GM23338 (cell line): Measurements from ENCODE around the gene ARHGEF16. TPM values are rescaled to one million over a fixed set of nuclear protein-coding genes. Genes with fewer than 3 reads are reported as not detected.

Experiments used
- ATAC-seq: fragments of 200-7000 bp; cut with Tn5 transposase; 3 replicates; pipeline ENCODE4 v1.9.1; 2020
- DNase-seq: peaks from one replicate; pipeline ENCODE4 v3.0.0-alpha.2; 2015; ENCODE audit warnings: low spot score
- H2AFZ ChIP-seq: fragments of 200-600 bp; sonication (generic); 2 replicates; pipeline ENCODE4 v1.8.0; 2016; ENCODE audit warnings: antibody characterized with exemption, mild to moderate bottlenecking, moderate library complexity
- H3F3A ChIP-seq: fragments of 200-600 bp; sonication (generic); replicated peaks from 2 replicates; pipeline ENCODE4 v1.8.0; 2017; ENCODE audit warnings: antibody characterized with exemption, mixed run types, low read depth
- H3K27ac ChIP-seq: fragments of 200-600 bp; sonication (generic); 2 replicates; pipeline ENCODE4 v1.6.1; 2016; ENCODE audit warnings: low read depth
- H3K27me3 ChIP-seq: fragments of 200-600 bp; sonication (generic); 2 replicates; pipeline ENCODE4 v1.8.0; 2016; ENCODE audit warnings: mild to moderate bottlenecking, mixed run types, moderate library complexity; ENCODE audit not compliant: insufficient read depth
- H3K36me3 ChIP-seq: fragments of 200-600 bp; sonication (generic); 2 replicates; pipeline ENCODE4 v1.8.0; 2016; ENCODE audit warnings: mild to moderate bottlenecking; ENCODE audit not compliant: insufficient read depth
- H3K4me1 ChIP-seq: fragments of 200-600 bp; sonication (generic); 2 replicates; pipeline ENCODE4 v1.8.0; 2016; ENCODE audit warnings: mild to moderate bottlenecking, moderate library complexity; ENCODE audit not compliant: insufficient read depth
- H3K4me2 ChIP-seq: fragments of 200-600 bp; sonication (generic); 2 replicates; pipeline ENCODE4 v1.7.1; 2017; ENCODE audit warnings: mixed run types
- H3K4me3 ChIP-seq: fragments of 200-600 bp; sonication (generic); 2 replicates; pipeline ENCODE4 v1.6.1; 2016; ENCODE audit warnings: mixed run types
- H3K79me2 ChIP-seq: fragments of 200-600 bp; sonication (generic); replicated peaks from 2 replicates; pipeline ENCODE4 v1.8.0; 2017; ENCODE audit warnings: mild to moderate bottlenecking; ENCODE audit not compliant: insufficient read depth
- H3K9me2 ChIP-seq: fragments of 200-600 bp; sonication (generic); 2 replicates; pipeline ENCODE4 v1.8.0; 2017; ENCODE audit not compliant: insufficient read depth
- H4K20me1 ChIP-seq: fragments of 200-600 bp; sonication (generic); replicated peaks from 2 replicates; pipeline ENCODE4 v1.8.0; 2017; ENCODE audit warnings: mild to moderate bottlenecking; ENCODE audit not compliant: insufficient read depth
- H3K27ac Mint-ChIP-seq: 2 replicates; pipeline ENCODE4 v1.8.0; 2020; ENCODE audit warnings: inconsistent platforms, mild to moderate bottlenecking, moderate library complexity, mixed read lengths
- H3K27me3 Mint-ChIP-seq: 3 replicates; pipeline ENCODE4 v1.8.0; 2022; ENCODE audit warnings: low read depth, mild to moderate bottlenecking, moderate library complexity, mixed read lengths, inconsistent platforms; ENCODE audit not compliant: insufficient read depth, poor library complexity
- H3K36me3 Mint-ChIP-seq: 3 replicates; pipeline ENCODE4 v1.8.0; 2021; ENCODE audit warnings: low read depth, mild to moderate bottlenecking, inconsistent platforms, moderate library complexity, mixed read lengths
- H3K4me1 Mint-ChIP-seq: 3 replicates; pipeline ENCODE4 v1.8.0; 2020; ENCODE audit warnings: mild to moderate bottlenecking, inconsistent platforms, mixed read lengths
- H3K4me3 Mint-ChIP-seq: 3 replicates; pipeline ENCODE4 v1.8.0; 2021; ENCODE audit warnings: moderate library complexity, mild to moderate bottlenecking, inconsistent platforms, mixed read lengths
- H3K9me3 Mint-ChIP-seq: 3 replicates; pipeline ENCODE4 v1.8.0; 2020; ENCODE audit warnings: moderate library complexity, mild to moderate bottlenecking, inconsistent platforms, mixed read lengths
- CREB1 ChIP-seq: fragments of 250-450 bp; sonication (Bioruptor Pico); IDR thresholded peaks from 2 replicates; pipeline ENCODE4 v1.5.0; 2020; ENCODE audit warnings: low read depth, mild to moderate bottlenecking, moderate library complexity
- CTCF ChIP-seq, 2 experiments: fragments of 200-600 bp in 1 of 2; sonication (generic) in 1 of 2; conservative IDR thresholded peaks; 2 replicates each; pipeline versions ENCODE4 v1.5.1 to v1.6.1; 2016 to 2017; ENCODE audit warnings: antibody characterized with exemption in 2 of 2, low read depth in 2 of 2, mild to moderate bottlenecking in 2 of 2, moderate library complexity in 1 of 2
- EZH2phosphoT487 ChIP-seq: fragments of 200-600 bp; sonication (generic); IDR thresholded peaks from one replicate; pipeline ENCODE4 v1.8.1; 2018; ENCODE audit warnings: antibody characterized with exemption; ENCODE audit not compliant: unreplicated experiment
- NANOG ChIP-seq: IDR thresholded peaks from 2 replicates; pipeline ENCODE4 v1.6.1; 2016; ENCODE audit warnings: antibody characterized with exemption, borderline replicate concordance
- STAT1 ChIP-seq: IDR thresholded peaks from one replicate; pipeline ENCODE4 v1.6.1; 2016; ENCODE audit warnings: antibody characterized with exemption; ENCODE audit not compliant: unreplicated experiment
- ZNF114 ChIP-seq: fragments of 250-450 bp; sonication (Bioruptor Pico); IDR thresholded peaks from 2 replicates; pipeline ENCODE4 v1.5.0; 2020; ENCODE audit warnings: mild to moderate bottlenecking, moderate library complexity
- ZNF331 ChIP-seq: fragments of 250-450 bp; sonication (Bioruptor Pico); IDR thresholded peaks from 2 replicates; pipeline ENCODE4 v1.5.0; 2020; ENCODE audit warnings: low read depth, mild to moderate bottlenecking, moderate library complexity
- polyA plus RNA-seq: library from polyadenylated mRNA; unstranded; fragments of >200 nt; fragmentation: Nextera tagmentation; extraction: Ambion mirVana; gene quantifications from 2 replicates; pipeline ENCODE4 v1.2.1, GENCODE V29; 2016
- total RNA-seq: library from RNA; depleted of rRNA; stranded (reverse); fragments of >200 nt; shearing (Covaris generic); gene quantifications from 2 replicates; pipeline ENCODE4 v1.2.3, GENCODE V29; 2014
- TF ChIP-seq, protein P1 (sequence below): IDR thresholded peaks from 2 replicates; pipeline ENCODE4 v1.6.1; 2016; ENCODE audit warnings: antibody characterized with exemption
- TF ChIP-seq, protein P2 (sequence below): IDR thresholded peaks from one replicate; pipeline ENCODE4 v1.6.1; 2018; ENCODE audit warnings: antibody characterized with exemption; ENCODE audit not compliant: unreplicated experiment
- TF ChIP-seq, protein P3 (sequence below): fragments of 250-450 bp; sonication (Bioruptor Pico); IDR thresholded peaks from 2 replicates; pipeline ENCODE4 v1.5.0; 2020; ENCODE audit warnings: mild to moderate bottlenecking, moderate library complexity

Gene ARHGEF16
- total and polyA plus RNA-seq, 2 experiments from 2014 or later = 12.2 to 29.3 TPM

DNA sequence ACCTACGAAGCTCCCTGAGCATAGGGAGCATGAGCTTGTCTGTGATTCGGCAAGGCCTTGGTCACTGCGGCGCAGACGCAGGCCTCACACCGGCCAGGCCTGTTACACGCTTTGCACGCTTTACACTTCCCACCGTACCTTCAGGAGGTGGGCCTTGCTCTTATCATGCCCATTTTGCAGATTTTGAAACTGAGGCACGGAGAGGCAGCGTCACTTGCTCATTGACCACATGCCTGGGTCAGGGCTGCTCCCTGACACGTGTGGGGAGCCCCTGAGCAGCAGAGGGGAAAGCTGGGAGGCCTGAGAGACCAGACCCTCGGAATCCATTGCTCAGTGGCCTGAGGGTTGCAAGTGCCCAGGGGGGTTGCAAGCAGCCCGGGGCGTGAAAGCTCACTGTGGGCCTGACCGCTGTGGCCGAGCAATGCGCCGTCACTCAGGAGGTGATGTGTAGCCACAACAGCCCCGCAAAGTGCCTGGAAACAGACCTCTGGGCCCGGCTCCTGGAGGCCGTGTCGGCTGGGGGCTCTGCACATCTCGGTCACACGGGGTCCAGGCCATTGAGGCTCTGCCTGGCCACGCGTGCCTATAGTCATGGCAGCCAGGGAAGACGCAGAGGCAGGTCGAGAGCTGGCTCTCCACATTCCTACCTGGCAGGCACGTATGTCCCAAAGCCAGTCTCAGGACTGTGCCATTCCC lies 6.9 kb downstream of the ARHGEF16 start:
- H3K4me3 ChIP-seq = no peak overlapping the region
- no peaks in the 10 kb centered on the region for H3K4me1 ChIP-seq
- H3K27ac Mint-ChIP-seq = peak overlapping the region; percentile 83; the same call in 1 of the 2 replicates
- ATAC-seq (no peak), DNase-seq (no peak)
- no peak for TF ChIP-seq STAT1
- TF ChIP-seq NANOG = no peak
- no peak for TF ChIP-seq ZNF114
- no peak for TF ChIP-seq CREB1
- TF ChIP-seq, protein P1, sequence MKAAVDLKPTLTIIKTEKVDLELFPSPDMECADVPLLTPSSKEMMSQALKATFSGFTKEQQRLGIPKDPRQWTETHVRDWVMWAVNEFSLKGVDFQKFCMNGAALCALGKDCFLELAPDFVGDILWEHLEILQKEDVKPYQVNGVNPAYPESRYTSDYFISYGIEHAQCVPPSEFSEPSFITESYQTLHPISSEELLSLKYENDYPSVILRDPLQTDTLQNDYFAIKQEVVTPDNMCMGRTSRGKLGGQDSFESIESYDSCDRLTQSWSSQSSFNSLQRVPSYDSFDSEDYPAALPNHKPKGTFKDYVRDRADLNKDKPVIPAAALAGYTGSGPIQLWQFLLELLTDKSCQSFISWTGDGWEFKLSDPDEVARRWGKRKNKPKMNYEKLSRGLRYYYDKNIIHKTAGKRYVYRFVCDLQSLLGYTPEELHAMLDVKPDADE = no peak
- no peak for TF ChIP-seq ZNF331 (CRISPR knock-in tag)
- TF ChIP-seq EZH2phosphoT487 = no peak
- TF ChIP-seq, protein P2, sequence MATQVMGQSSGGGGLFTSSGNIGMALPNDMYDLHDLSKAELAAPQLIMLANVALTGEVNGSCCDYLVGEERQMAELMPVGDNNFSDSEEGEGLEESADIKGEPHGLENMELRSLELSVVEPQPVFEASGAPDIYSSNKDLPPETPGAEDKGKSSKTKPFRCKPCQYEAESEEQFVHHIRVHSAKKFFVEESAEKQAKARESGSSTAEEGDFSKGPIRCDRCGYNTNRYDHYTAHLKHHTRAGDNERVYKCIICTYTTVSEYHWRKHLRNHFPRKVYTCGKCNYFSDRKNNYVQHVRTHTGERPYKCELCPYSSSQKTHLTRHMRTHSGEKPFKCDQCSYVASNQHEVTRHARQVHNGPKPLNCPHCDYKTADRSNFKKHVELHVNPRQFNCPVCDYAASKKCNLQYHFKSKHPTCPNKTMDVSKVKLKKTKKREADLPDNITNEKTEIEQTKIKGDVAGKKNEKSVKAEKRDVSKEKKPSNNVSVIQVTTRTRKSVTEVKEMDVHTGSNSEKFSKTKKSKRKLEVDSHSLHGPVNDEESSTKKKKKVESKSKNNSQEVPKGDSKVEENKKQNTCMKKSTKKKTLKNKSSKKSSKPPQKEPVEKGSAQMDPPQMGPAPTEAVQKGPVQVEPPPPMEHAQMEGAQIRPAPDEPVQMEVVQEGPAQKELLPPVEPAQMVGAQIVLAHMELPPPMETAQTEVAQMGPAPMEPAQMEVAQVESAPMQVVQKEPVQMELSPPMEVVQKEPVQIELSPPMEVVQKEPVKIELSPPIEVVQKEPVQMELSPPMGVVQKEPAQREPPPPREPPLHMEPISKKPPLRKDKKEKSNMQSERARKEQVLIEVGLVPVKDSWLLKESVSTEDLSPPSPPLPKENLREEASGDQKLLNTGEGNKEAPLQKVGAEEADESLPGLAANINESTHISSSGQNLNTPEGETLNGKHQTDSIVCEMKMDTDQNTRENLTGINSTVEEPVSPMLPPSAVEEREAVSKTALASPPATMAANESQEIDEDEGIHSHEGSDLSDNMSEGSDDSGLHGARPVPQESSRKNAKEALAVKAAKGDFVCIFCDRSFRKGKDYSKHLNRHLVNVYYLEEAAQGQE = no peak
- TF ChIP-seq CTCF (conservative IDR thresholded peaks at IDR 0.05; ENCODE audit: low read depth in 2 of 2) = no peak
- TF ChIP-seq, protein P3, sequence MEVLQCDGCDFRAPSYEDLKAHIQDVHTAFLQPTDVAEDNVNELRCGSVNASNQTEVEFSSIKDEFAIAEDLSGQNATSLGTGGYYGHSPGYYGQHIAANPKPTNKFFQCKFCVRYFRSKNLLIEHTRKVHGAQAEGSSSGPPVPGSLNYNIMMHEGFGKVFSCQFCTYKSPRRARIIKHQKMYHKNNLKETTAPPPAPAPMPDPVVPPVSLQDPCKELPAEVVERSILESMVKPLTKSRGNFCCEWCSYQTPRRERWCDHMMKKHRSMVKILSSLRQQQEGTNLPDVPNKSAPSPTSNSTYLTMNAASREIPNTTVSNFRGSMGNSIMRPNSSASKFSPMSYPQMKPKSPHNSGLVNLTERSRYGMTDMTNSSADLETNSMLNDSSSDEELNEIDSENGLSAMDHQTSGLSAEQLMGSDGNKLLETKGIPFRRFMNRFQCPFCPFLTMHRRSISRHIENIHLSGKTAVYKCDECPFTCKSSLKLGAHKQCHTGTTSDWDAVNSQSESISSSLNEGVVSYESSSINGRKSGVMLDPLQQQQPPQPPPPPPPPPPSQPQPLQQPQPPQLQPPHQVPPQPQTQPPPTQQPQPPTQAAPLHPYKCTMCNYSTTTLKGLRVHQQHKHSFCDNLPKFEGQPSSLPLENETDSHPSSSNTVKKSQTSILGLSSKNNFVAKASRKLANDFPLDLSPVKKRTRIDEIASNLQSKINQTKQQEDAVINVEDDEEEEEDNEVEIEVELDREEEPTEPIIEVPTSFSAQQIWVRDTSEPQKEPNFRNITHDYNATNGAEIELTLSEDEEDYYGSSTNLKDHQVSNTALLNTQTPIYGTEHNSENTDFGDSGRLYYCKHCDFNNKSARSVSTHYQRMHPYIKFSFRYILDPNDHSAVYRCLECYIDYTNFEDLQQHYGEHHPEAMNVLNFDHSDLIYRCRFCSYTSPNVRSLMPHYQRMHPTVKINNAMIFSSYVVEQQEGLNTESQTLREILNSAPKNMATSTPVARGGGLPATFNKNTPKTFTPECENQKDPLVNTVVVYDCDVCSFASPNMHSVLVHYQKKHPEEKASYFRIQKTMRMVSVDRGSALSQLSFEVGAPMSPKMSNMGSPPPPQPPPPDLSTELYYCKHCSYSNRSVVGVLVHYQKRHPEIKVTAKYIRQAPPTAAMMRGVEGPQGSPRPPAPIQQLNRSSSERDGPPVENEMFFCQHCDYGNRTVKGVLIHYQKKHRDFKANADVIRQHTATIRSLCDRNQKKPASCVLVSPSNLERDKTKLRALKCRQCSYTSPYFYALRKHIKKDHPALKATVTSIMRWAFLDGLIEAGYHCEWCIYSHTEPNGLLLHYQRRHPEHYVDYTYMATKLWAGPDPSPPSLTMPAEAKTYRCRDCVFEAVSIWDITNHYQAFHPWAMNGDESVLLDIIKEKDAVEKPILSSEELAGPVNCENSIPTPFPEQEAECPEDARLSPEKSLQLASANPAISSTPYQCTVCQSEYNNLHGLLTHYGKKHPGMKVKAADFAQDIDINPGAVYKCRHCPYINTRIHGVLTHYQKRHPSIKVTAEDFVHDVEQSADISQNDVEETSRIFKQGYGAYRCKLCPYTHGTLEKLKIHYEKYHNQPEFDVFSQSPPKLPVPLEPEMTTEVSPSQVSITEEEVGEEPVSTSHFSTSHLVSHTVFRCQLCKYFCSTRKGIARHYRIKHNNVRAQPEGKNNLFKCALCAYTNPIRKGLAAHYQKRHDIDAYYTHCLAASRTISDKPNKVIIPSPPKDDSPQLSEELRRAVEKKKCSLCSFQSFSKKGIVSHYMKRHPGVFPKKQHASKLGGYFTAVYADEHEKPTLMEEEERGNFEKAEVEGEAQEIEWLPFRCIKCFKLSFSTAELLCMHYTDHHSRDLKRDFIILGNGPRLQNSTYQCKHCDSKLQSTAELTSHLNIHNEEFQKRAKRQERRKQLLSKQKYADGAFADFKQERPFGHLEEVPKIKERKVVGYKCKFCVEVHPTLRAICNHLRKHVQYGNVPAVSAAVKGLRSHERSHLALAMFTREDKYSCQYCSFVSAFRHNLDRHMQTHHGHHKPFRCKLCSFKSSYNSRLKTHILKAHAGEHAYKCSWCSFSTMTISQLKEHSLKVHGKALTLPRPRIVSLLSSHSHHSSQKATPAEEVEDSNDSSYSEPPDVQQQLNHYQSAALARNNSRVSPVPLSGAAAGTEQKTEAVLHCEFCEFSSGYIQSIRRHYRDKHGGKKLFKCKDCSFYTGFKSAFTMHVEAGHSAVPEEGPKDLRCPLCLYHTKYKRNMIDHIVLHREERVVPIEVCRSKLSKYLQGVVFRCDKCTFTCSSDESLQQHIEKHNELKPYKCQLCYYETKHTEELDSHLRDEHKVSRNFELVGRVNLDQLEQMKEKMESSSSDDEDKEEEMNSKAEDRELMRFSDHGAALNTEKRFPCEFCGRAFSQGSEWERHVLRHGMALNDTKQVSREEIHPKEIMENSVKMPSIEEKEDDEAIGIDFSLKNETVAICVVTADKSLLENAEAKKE (CRISPR knock-in tag) = no peak
- H3K36me3 Mint-ChIP-seq = peaks cover 6% of the 10 kb centered on the region; the same call in 1 of the 3 replicates
- H3K27ac ChIP-seq = no peak overlapping the region; the same call in 1 of the 2 replicates
- no peaks in the 10 kb centered on the region for H4K20me1 ChIP-seq
- H3F3A ChIP-seq = no peaks in the 10 kb centered on the region
- no peak overlapping the region for H2AFZ ChIP-seq
- H3K27me3 Mint-ChIP-seq = peaks cover 9% of the 10 kb centered on the region
- H3K79me2 ChIP-seq = peaks cover 9% of the 10 kb centered on the region; the same call in 1 of the 2 replicates
- H3K4me3 Mint-ChIP-seq = no peak overlapping the region
- H3K36me3 ChIP-seq = no peaks in the 10 kb centered on the region
- peaks cover 18% of the 10 kb centered on the region for H3K4me1 Mint-ChIP-seq
- H3K27me3 ChIP-seq = no peaks in the 10 kb centered on the region
- H3K4me2 ChIP-seq = no peak overlapping the region
- H3K9me3 Mint-ChIP-seq = no peaks in the 10 kb centered on the region; the same call in 2 of the 3 replicates
- no peaks in the 10 kb centered on the region for H3K9me2 ChIP-seq
